Suprapubic skin (tissue), 4 donors: ENCODE results near the gene LIPC.

Experiments used
- CTCF ChIP-seq, 2 donors: fragments of 200-600 bp in 1 of 2; fragments of 450-650 bp in 1 of 2; sonication (generic) in 1 of 2; IDR thresholded peaks; one replicate each; pipeline ENCODE4 v1.5.1; 2016 to 2019; ENCODE audit warnings: antibody characterized with exemption in 2 of 2, mild to moderate bottlenecking in 1 of 2, moderate library complexity in 1 of 2
- EP300 ChIP-seq: sonication (generic); formaldehyde crosslinking; IDR thresholded peaks from one replicate; pipeline ENCODE4 v1.6.1; 2017; ENCODE audit warnings: antibody characterized with exemption
- POLR2A ChIP-seq, 2 donors: fragments of 450-650 bp; IDR thresholded peaks; one replicate each; pipeline ENCODE4 v1.6.1; 2017; ENCODE audit warnings: antibody characterized with exemption in 2 of 2, mild to moderate bottlenecking in 2 of 2, moderate library complexity in 2 of 2
- POLR2AphosphoS5 ChIP-seq, 3 donors: sonication (generic); formaldehyde crosslinking; IDR thresholded peaks; one replicate each; pipeline ENCODE4 v1.6.1; 2017; ENCODE audit warnings: antibody characterized with exemption in 3 of 3

- no peak for TF ChIP-seq POLR2A (IDR thresholded peaks at IDR 0.05)
- no peak for TF ChIP-seq POLR2AphosphoS5 (IDR thresholded peaks at IDR 0.05)
- TF ChIP-seq CTCF (IDR thresholded peaks at IDR 0.05), result no peak
- TF ChIP-seq EP300, result no peak
Observed at GRCh38 chr15:58433597-58434333, 2.0 kb downstream of the LIPC start.
